GM19239 (cell line): ENCODE measurements around the gene PTGDR2.

Experiments
- DNase-seq: peaks from one replicate; pipeline ENCODE4 v3.0.0; 2011; ENCODE audit warnings: low spot score; ENCODE audit not compliant: insufficient read length
- FAIRE-seq: peaks from 2 replicates; lab custom pipeline; 2011; peaks lifted over from hg19 to GRCh38; lab: Jason Lieb, UNC

PTGDR2 gene

GRCh38 chr11:60855726-60856633 is at the start of gene PTGDR2:
Gene PTGDR2, minus strand, starts transcription at chr11:60855950. Its CDS starts 2,228 bp downstream, at chr11:60853722.
- FAIRE-seq = no peak
- DNase-seq = no peak

DNA sequence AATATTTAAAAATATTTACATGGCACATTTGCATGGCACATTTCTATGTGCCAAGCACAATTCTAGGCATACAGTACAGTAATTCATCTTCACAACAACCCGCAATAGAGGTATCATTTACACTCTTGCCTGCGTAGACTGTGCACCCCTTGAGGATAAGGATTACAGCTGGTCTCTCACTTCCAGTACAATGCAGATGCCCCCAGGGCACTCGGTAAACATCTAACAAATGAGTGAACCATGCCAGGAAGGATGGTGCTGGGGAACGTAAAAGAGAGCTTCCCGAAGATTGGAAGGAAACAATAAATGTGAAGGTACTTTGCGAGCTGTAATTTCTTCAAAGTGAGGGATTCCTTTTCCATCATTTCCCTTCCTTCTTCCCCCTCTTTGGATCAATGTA is 49.3 kb upstream of the PTGDR2 start:
- DNase-seq (no peak), FAIRE-seq (no peak)

DNA sequence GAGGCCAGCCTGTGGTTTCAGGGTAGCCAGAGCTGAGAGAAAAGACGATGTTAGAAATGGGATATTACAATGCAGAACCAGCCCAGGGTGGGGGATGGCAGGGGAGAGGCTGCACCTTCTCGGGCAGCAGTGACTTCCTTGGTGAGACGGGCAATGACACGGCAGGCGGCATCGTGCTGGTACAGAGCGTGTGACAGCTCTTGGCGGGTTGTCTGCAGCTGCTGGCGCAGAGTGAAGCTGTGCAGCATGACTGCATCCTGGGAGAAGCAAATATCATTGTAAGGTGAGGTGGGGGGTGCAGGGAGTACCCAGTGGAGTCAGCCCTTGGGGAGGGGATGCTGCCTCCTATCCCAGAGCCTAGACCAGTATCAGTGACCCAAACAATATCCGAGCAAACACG is 46.9 kb upstream of the PTGDR2 start:
- no peak for FAIRE-seq
- no peak for DNase-seq

GRCh38 chr11:60900673-60901404 is 45.1 kb upstream of the PTGDR2 start:
- DNase-seq (no peak), FAIRE-seq (no peak)

- FAIRE-seq (no peak), DNase-seq (no peak)
These were observed 44.2 kb upstream of the PTGDR2 start for GRCh38 chr11:60899977-60900376.

DNA sequence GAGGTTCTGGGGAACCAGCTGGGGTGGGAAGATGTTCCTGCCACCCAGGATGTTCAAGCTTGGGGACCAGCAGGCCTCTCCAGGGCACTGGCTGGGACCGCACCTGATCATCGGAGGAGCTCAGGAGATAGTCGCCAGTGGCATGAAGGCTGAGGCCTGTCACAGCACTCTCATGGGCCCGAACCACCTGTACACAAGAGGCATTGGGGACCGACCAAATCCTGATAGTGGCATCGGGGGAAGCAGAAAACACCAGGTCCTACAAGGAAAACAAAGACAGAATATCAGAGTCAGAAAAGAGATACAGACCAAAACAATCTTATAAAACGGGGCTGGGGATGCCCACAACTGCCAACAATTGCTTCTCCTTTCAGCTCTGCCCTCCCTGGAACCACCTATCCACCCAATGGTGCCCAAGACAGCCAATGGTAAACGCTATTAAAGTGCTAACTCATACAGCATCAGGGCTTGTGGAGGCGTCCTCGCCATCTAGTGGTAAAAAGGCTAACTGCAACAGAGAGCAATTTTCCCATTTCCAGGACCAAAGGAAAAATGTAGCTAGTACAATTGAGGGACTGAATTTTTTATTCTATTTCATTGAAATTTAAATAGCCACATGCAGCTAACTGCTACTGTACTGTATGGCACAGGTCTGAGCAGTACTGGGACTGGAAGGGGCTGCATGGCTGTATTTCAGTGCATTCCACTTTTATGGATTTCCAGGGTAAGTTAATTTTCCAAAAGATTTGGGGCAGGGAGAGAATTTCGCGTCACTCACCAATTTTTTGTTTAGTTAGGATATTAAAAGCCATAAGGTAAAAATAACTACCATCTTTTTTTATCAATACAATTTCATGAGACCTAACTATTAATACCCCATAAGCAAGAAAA is 43.5 kb upstream of the PTGDR2 start:
- FAIRE-seq (peak; percentile 78), DNase-seq (no peak)

- DNase-seq (no peak), FAIRE-seq (no peak)
These were observed 41.7 kb upstream of the PTGDR2 start for GRCh38 chr11:60897496-60897895.

DNA sequence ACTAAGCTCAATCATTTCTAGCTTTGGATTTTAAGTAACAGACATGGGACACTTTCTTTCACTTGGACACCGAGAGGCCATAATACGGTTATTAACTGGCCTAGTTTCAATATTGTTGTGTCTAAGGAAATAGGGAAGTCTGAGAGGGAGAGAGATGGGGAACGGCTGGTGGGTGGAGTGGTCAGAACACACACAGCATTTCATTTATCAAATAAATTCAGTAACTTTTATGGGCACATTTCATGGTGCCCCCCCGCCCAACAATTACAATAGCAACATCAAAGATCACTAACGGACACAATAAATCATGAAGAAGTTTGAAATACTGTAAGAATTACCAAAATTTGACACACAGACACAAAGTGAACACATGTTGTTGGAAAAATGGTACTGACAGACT is 39.9 kb upstream of the PTGDR2 start:
- DNase-seq (no peak), FAIRE-seq (no peak)

GRCh38 chr11:60891103-60891741 is 35.5 kb upstream of the PTGDR2 start:
- FAIRE-seq (no peak), DNase-seq (no peak)

GRCh38 chr11:60890696-60891095 is 34.9 kb upstream of the PTGDR2 start:
- FAIRE-seq (no peak), DNase-seq (no peak)

GRCh38 chr11:60889869-60890311 is 34.1 kb upstream of the PTGDR2 start:
- FAIRE-seq (no peak), DNase-seq (no peak)

GRCh38 chr11:60887556-60887955 is 31.8 kb upstream of the PTGDR2 start:
- DNase-seq = no peak
- FAIRE-seq = no peak

DNA sequence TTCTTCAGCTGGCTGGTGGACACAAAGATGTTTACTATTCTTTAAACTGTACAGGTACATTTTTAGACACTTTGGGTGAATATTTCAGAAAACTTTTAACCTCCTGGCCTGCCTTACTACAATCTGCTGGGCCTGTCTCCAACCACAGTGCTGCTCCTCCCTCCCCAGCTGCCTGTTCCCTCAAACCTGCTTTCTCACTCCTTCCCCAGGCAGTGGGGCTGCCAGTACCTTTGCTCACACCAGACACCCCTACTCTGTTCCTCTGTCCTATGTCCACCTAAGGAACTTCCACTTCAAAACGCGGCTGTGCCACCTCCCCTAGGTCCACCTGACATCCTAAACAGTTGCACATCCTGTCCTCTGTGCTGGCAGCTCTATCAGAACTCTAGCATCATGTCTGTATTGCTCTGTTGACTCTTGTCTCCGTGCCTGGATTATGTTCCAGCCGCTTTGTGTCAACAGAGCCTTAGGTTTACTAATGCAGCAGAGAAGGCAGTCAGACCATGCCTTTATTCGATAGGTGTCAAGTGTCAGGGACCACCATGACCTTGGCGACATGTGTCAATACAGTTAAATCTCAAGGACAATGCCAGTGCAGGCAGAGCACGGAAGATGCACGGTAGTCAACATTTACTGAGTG is 25.0 kb upstream of the PTGDR2 start:
- DNase-seq (no peak), FAIRE-seq (no peak)

- FAIRE-seq = no peak
- DNase-seq = no peak
These were observed 24.3 kb upstream of the PTGDR2 start for GRCh38 chr11:60879971-60880588.

DNA sequence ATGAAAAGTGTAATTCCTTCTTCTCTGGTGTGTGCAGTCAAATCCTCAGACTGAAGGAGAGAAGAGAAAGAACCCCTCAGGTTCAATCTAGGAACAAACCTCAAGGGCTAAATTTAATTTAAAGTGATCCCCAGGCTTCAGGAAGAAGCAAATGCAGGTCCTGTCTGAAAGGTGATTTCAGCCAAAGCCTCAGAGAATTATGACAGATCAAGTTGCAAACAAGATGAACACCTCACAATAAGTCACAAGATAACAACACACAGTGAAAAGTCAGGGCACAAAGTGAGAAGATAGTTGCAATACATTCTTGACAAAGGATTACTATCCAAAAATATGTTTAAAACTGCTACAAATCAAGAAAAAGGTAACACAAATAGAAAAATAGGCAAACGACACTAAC is 23.4 kb upstream of the PTGDR2 start:
- FAIRE-seq (no peak), DNase-seq (no peak)

GRCh38 chr11:60878245-60879101 is 22.7 kb upstream of the PTGDR2 start:
- DNase-seq (no peak), FAIRE-seq (no peak)

- no peak for FAIRE-seq
- DNase-seq = no peak
These were observed 20.4 kb upstream of the PTGDR2 start for GRCh38 chr11:60876168-60876485.
